HEK293 (cell line): ENCODE results near the gene ZCCHC2.

Experiments
- CTCF ChIP-seq: fragments of 450-650 bp; formaldehyde crosslinking; IDR thresholded peaks from 2 replicates; pipeline ENCODE4 v1.5.1; 2016; ENCODE audit warnings: missing biosample characterization, missing genetic modification characterization
- ZBTB49 ChIP-seq: fragments of 450-650 bp; formaldehyde crosslinking; IDR thresholded peaks from 2 replicates; pipeline ENCODE4 v1.5.1; 2016; ENCODE audit warnings: missing biosample characterization, missing genetic modification characterization, low read depth

GRCh38 chr18:62479574-62479973, 43.3 kb upstream of the ZCCHC2 start:
- no peak for TF ChIP-seq ZBTB49 (tag by site-specific recombination)
- TF ChIP-seq CTCF: no peak
